Endothelial cell of umbilical vein (primary cell): Measurements from ENCODE around the gene HSD17B2.

Source experiments
- CTCF ChIP-seq, 2 donors: IDR thresholded peaks; 1 replicate in 1 of 2; 2 replicates in 1 of 2; pipeline ENCODE4 v1.5.1; 2011; ENCODE audit warnings: low read length in 2 of 2, mild to moderate bottlenecking in 2 of 2, moderate library complexity in 2 of 2, control low read depth in 1 of 2, inconsistent platforms in 1 of 2, low read depth in 1 of 2; ENCODE audit not compliant: insufficient read depth in 1 of 2; ENCODE audit errors: extremely low read depth in 1 of 2
- EZH2 ChIP-seq: IDR thresholded peaks from 2 replicates; pipeline ENCODE4 v1.6.1; 2012; ENCODE audit warnings: borderline replicate concordance, low read depth, mild to moderate bottlenecking, moderate library complexity, low read length, inconsistent platforms; ENCODE audit not compliant: severe bottlenecking
- FOS ChIP-seq: IDR thresholded peaks from 2 replicates; pipeline ENCODE4 v1.6.1; 2011; ENCODE audit warnings: mild to moderate bottlenecking, low read length, moderate library complexity, borderline replicate concordance; ENCODE audit not compliant: insufficient read depth
- GATA2 ChIP-seq: IDR thresholded peaks from 2 replicates; pipeline ENCODE4 v1.7.0; 2011; ENCODE audit warnings: low read depth, mild to moderate bottlenecking, moderate library complexity, mixed read lengths, low read length; ENCODE audit not compliant: insufficient read length, insufficient read depth
- JUN ChIP-seq: IDR thresholded peaks from 2 replicates; pipeline ENCODE4 v1.6.1; 2011; ENCODE audit warnings: borderline replicate concordance, low read depth; ENCODE audit not compliant: insufficient read length, insufficient read depth
- MAX ChIP-seq: IDR thresholded peaks from 2 replicates; pipeline ENCODE4 v1.6.1; 2011; ENCODE audit not compliant: insufficient read depth, insufficient read length
- POLR2A ChIP-seq: IDR thresholded peaks from 2 replicates; pipeline ENCODE4 v1.6.1; 2012; ENCODE audit warnings: low read depth, mild to moderate bottlenecking, control low read depth, low read length
- POLR2AphosphoS5 ChIP-seq: IDR thresholded peaks from 2 replicates; pipeline ENCODE4 v1.6.1; 2012; ENCODE audit warnings: low read depth, mild to moderate bottlenecking, control low read depth, low read length, moderate library complexity; ENCODE audit not compliant: insufficient read depth

DNA sequence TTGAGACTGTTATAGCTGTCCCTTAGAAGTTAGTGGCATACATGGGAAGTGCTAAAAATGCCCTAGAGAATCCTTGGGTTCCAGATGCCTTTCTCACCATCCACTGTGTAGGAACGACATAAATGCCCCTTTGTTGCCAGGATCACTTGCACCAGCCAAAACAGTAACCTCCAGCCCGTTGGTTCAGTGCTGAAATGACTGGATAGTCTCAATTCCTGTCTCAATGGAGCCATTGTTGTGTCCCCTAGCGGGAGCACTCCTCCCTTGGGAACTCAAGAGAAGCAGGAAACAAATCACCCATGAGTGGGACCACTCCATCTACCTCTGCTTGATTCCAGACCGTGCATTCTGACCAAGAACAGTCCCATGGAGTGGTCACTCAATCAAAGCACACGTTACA, 111.9 kb downstream of the HSD17B2 start:
- TF ChIP-seq CTCF (IDR thresholded peaks at IDR 0.05; ENCODE audit: extremely low read depth in 1 of 2, insufficient read depth in 1 of 2, low read depth in 1 of 2, low read length in 2 of 2), result no peak
- no peak for TF ChIP-seq POLR2A
- TF ChIP-seq POLR2AphosphoS5, result no peak
- TF ChIP-seq JUN, result no peak
- no peak for TF ChIP-seq GATA2
- no peak for TF ChIP-seq FOS
- no peak for TF ChIP-seq EZH2
- no peak for TF ChIP-seq MAX
